Neural progenitor cell (in vitro differentiated cells): ENCODE results near the gene C1orf50. TPM values are rescaled to one million over a fixed set of nuclear protein-coding genes. Genes with fewer than 3 reads are reported as not detected.

ENCODE experiments used
- DNase-seq: peaks from one replicate; pipeline ENCODE4 v3.0.0-alpha.2; 2016; ENCODE audit warnings: low spot score
- H2AFZ ChIP-seq: fragments of 200-600 bp; sonication (generic); replicated peaks from 2 replicates; pipeline ENCODE4 v1.6.1; 2016; ENCODE audit warnings: antibody characterized with exemption
- H3F3A ChIP-seq: fragments of 200-600 bp; sonication (generic); 2 replicates; pipeline ENCODE4 v1.6.1; 2016; ENCODE audit warnings: antibody characterized with exemption, low read depth
- H3K27ac ChIP-seq: fragments of 200-600 bp; sonication (generic); 2 replicates; pipeline ENCODE4 v1.5.1; 2016; ENCODE audit warnings: mild to moderate bottlenecking
- H3K27me3 ChIP-seq: fragments of 200-600 bp; sonication (generic); 2 replicates; pipeline ENCODE4 v1.6.1; 2016; ENCODE audit warnings: mild to moderate bottlenecking, moderate library complexity
- H3K36me3 ChIP-seq: fragments of 200-600 bp; sonication (generic); 2 replicates; pipeline ENCODE4 v1.5.1; 2016
- H3K4me1 ChIP-seq: fragments of 200-600 bp; sonication (generic); 2 replicates; pipeline ENCODE4 v1.6.1; 2016; ENCODE audit warnings: mixed run types
- H3K4me2 ChIP-seq: fragments of 200-600 bp; sonication (generic); 2 replicates; pipeline ENCODE4 v1.6.1; 2016
- H3K4me3 ChIP-seq: fragments of 200-600 bp; sonication (generic); 2 replicates; pipeline ENCODE4 v1.5.1; 2016
- H3K79me2 ChIP-seq: fragments of 200-600 bp; sonication (generic); 2 replicates; pipeline ENCODE4 v1.6.1; 2016; ENCODE audit warnings: low read depth
- H3K9ac ChIP-seq: fragments of 200-600 bp; sonication (generic); 2 replicates; pipeline ENCODE4 v1.6.1; 2016
- H3K9me3 ChIP-seq: fragments of 200-600 bp; sonication (generic); 2 replicates; pipeline ENCODE4 v1.5.1; 2016; ENCODE audit warnings: low read depth
- H4K20me1 ChIP-seq: fragments of 200-600 bp; sonication (generic); 2 replicates; pipeline ENCODE4 v1.6.1; 2016; ENCODE audit warnings: low read depth
- H3K27ac Mint-ChIP-seq: 3 replicates; pipeline ENCODE4 v1.8.0; 2021; ENCODE audit warnings: mixed read lengths
- H3K27me3 Mint-ChIP-seq: 2 replicates; pipeline ENCODE4 v1.8.0; 2022; ENCODE audit warnings: low read depth, mild to moderate bottlenecking, inconsistent platforms, moderate library complexity, mixed read lengths; ENCODE audit not compliant: insufficient read depth
- H3K36me3 Mint-ChIP-seq: 3 replicates; pipeline ENCODE4 v1.8.0; 2021; ENCODE audit warnings: mixed read lengths
- H3K4me1 Mint-ChIP-seq: 3 replicates; pipeline ENCODE4 v1.8.0; 2021; ENCODE audit warnings: mixed read lengths
- H3K4me3 Mint-ChIP-seq: 3 replicates; pipeline ENCODE4 v1.8.0; 2021; ENCODE audit warnings: mild to moderate bottlenecking, moderate library complexity, mixed read lengths
- H3K9me3 Mint-ChIP-seq: 3 replicates; pipeline ENCODE4 v1.8.0; 2020; ENCODE audit warnings: mixed read lengths
- EZH2 ChIP-seq: fragments of 200-600 bp; sonication (generic); IDR thresholded peaks from 2 replicates; pipeline ENCODE4 v1.6.1; 2017; ENCODE audit warnings: antibody characterized with exemption, mild to moderate bottlenecking, moderate library complexity
- EZH2phosphoT487 ChIP-seq: fragments of 200-600 bp; sonication (generic); IDR thresholded peaks from 2 replicates; pipeline ENCODE4 v1.6.1; 2017; ENCODE audit warnings: antibody characterized with exemption
- total RNA-seq: library from RNA; depleted of rRNA; stranded (reverse); fragments of >200 nt; gene quantifications from 2 replicates; pipeline ENCODE4 v1.2.3, GENCODE V29; 2015; ENCODE audit warnings: low replicate concordance
- TF ChIP-seq, protein P1 (sequence below): fragments of 200-600 bp; sonication (generic); IDR thresholded peaks from 2 replicates; pipeline ENCODE4 v1.5.1; 2017; ENCODE audit warnings: antibody characterized with exemption, mild to moderate bottlenecking

C1orf50 gene
- total RNA-seq, 1 donor from 2014 or later, result 19.0 TPM

DNA sequence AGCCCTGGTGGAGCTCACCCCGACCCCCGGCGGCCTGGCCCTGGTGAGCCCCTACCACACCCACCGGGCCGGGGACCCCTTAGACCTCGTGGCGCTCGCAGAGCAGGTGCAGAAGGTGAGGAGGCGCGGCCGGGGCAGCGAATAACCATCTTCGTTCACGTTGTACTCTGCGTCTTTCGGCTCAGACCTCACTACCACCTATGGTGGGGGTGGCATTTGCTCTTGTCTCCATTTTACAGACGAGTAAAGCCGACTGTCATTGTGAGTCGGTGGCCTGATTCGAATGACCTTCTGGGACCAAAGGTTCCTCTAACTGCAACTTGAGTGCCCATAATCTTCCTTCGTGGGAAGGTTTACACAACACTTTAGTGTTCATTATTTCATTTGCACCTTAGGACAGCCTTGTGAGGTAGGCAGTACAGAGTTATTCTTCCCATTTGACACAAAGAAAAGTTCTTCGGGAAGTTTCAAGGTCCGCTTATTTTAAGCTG, 506 bp downstream of the C1orf50 start:
- H3K4me3 ChIP-seq, result peak overlapping the region; percentile 91
- Mint-ChIP-seq H3K9me3 (no peaks in the 10 kb centered on the region), H3K27ac (peak overlapping the region; percentile 83), H3K4me1 (peaks cover 15% of the 10 kb centered on the region), H3K27me3 (peaks cover 2% of the 10 kb centered on the region), H3K36me3 (peaks cover 8% of the 10 kb centered on the region), H3K4me3 (no peak overlapping the region)
- peak overlapping the region; percentile 57 for H3K9ac ChIP-seq
- no peak overlapping the region for H3K27ac ChIP-seq
- no peaks in the 10 kb centered on the region for H3K36me3 ChIP-seq
- peaks cover 24% of the 10 kb centered on the region for H4K20me1 ChIP-seq
- no peak for DNase-seq
- H3K27me3 ChIP-seq, result no peaks in the 10 kb centered on the region
- TF ChIP-seq, protein P1, sequence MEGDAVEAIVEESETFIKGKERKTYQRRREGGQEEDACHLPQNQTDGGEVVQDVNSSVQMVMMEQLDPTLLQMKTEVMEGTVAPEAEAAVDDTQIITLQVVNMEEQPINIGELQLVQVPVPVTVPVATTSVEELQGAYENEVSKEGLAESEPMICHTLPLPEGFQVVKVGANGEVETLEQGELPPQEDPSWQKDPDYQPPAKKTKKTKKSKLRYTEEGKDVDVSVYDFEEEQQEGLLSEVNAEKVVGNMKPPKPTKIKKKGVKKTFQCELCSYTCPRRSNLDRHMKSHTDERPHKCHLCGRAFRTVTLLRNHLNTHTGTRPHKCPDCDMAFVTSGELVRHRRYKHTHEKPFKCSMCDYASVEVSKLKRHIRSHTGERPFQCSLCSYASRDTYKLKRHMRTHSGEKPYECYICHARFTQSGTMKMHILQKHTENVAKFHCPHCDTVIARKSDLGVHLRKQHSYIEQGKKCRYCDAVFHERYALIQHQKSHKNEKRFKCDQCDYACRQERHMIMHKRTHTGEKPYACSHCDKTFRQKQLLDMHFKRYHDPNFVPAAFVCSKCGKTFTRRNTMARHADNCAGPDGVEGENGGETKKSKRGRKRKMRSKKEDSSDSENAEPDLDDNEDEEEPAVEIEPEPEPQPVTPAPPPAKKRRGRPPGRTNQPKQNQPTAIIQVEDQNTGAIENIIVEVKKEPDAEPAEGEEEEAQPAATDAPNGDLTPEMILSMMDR, result no peak
- TF ChIP-seq EZH2 (no peak), EZH2phosphoT487 (no peak)
- H3K9me3 ChIP-seq, result no peaks in the 10 kb centered on the region
- H2AFZ ChIP-seq, result peak overlapping the region; percentile 75
- peak overlapping the region; percentile 94 for H3K4me2 ChIP-seq
- peaks cover 89% of the 10 kb centered on the region for H3K79me2 ChIP-seq
- peaks cover 11% of the 10 kb centered on the region for H3K4me1 ChIP-seq
- peaks cover 7% of the 10 kb centered on the region for H3F3A ChIP-seq

DNA sequence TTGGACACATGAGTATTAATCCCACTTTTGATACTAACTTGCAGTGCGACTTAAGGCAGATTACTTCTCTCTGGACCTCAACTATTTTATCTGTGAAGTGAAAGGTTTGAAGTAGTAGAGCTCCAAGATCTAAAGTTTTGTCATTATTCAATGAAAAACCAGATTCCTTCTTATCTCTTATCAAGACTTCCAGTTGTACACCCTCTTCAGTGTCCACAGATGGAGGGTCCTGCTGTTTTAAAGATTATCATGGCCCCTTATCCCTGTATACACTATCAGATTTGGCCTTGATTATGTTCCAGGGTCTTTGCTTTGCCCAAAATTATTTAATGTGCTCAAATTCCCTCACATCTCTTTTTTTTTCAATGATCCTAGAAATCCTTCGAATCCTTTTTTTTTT, 1.1 kb downstream of the C1orf50 start:
- Histone ChIP-seq H3K4me1 (peaks cover 11% of the 10 kb centered on the region), H3K36me3 (no peaks in the 10 kb centered on the region), H3F3A (peaks cover 7% of the 10 kb centered on the region), H3K9me3 (no peaks in the 10 kb centered on the region), H3K27ac (no peak overlapping the region), H3K9ac (peak overlapping the region; percentile 57), H4K20me1 (peaks cover 24% of the 10 kb centered on the region), H3K4me3 (peak overlapping the region; percentile 91), H3K27me3 (no peaks in the 10 kb centered on the region), H3K79me2 (peaks cover 90% of the 10 kb centered on the region), H2AFZ (no peak overlapping the region), H3K4me2 (peak overlapping the region; percentile 94)
- Mint-ChIP-seq H3K27me3 (peaks cover 2% of the 10 kb centered on the region), H3K4me3 (no peak overlapping the region), H3K9me3 (no peaks in the 10 kb centered on the region), H3K27ac (no peak overlapping the region), H3K4me1 (peaks cover 15% of the 10 kb centered on the region), H3K36me3 (peaks cover 8% of the 10 kb centered on the region)
- TF ChIP-seq, protein P1, result no peak
- no peak for DNase-seq

- Histone ChIP-seq H3K79me2 (peaks cover 73% of the 10 kb centered on the region), H3K9me3 (no peaks in the 10 kb centered on the region), H3K9ac (no peak overlapping the region), H3F3A (peaks cover 7% of the 10 kb centered on the region), H3K4me1 (peaks cover 6% of the 10 kb centered on the region), H3K4me3 (no peak overlapping the region), H3K36me3 (no peaks in the 10 kb centered on the region), H3K27me3 (no peaks in the 10 kb centered on the region), H3K4me2 (no peak overlapping the region), H4K20me1 (peaks cover 11% of the 10 kb centered on the region), H3K27ac (no peak overlapping the region), H2AFZ (no peak overlapping the region)
- H3K27ac Mint-ChIP-seq, result no peak overlapping the region
- peaks cover 11% of the 10 kb centered on the region for H3K36me3 Mint-ChIP-seq
- DNase-seq, result no peak
- TF ChIP-seq EZH2, result no peak
- TF ChIP-seq, protein P1, result no peak
- H3K4me1 Mint-ChIP-seq, result peaks cover 15% of the 10 kb centered on the region
- no peak overlapping the region for H3K4me3 Mint-ChIP-seq
- no peaks in the 10 kb centered on the region for H3K9me3 Mint-ChIP-seq
- peaks cover 2% of the 10 kb centered on the region for H3K27me3 Mint-ChIP-seq
Observed at GRCh38 chr1:42769811-42770210, 2.8 kb downstream of the C1orf50 start.
